ENCODE data around the gene TNS3. TPM values are rescaled to one million over a fixed set of nuclear protein-coding genes. Genes with fewer than 3 reads are reported as not detected.
A peak's percentile ranks its signal among the peaks of the same experiment; 100 is the strongest.

The TNS3 gene
- total RNA-seq, result 174 TPM
- long read RNA-seq, partial matches to known transcripts, result 58 of 228 reads
- long read RNA-seq, other reads (novel, unspliced or antisense), result 169 of 228 reads

- H3K4me1 ChIP-seq, result peaks cover 82% of the 10 kb centered on the region
Observed at GRCh38 chr7:47581804-47582763, at the start of gene TNS3. TNS3 (minus strand) TSS chr7:47582111; CDS start chr7:47439636, 142,475 bp downstream.

GRCh38 chr7:47631711-47632110, 49.8 kb upstream of the TNS3 start:
- no peak for TF ChIP-seq CTCF (IDR thresholded peaks at IDR 0.05)
- ATAC-seq (no peak), DNase-seq (no peak)
- Histone ChIP-seq H3K4me1 (peaks cover 9% of the 10 kb centered on the region), H3K36me3 (no peaks in the 10 kb centered on the region), H3K27ac (no peak overlapping the region), H3K9me3 (no peaks in the 10 kb centered on the region), H3K27me3 (ENCODE audit: low read depth) (no peaks in the 10 kb centered on the region), H3K4me3 (no peak overlapping the region)
- intact Hi-C loops (cut with DNase I), result no loop called here

More at GRCh38 chr7:47581804-47582763, at the start of gene TNS3:
- no peaks in the 10 kb centered on the region for H3K9me3 ChIP-seq
- peak within 1 kb of the TSS; percentile 71 for H3K4me3 ChIP-seq
- TF ChIP-seq CTCF (IDR thresholded peaks at IDR 0.05), result peak; percentile 15
- peak within 1 kb of the TSS; percentile 85 for H3K27ac ChIP-seq
- peak; percentile 68 for DNase-seq
- H3K27me3 ChIP-seq (ENCODE audit: low read depth), result no peaks in the 10 kb centered on the region
- peak; percentile 83 to 84 for ATAC-seq
- no peaks in the 10 kb centered on the region for H3K36me3 ChIP-seq
- intact Hi-C loops (cut with DNase I), result no loop called here

GRCh38 chr7:47627580-47628283, 45.8 kb upstream of the TNS3 start:
- H3K27ac ChIP-seq, result no peak overlapping the region
- intact Hi-C loops (cut with DNase I), result no loop called here

GRCh38 chr7:47625861-47626715, 44.2 kb upstream of the TNS3 start:
- H3K4me1 ChIP-seq, result peaks cover 11% of the 10 kb centered on the region
- ATAC-seq (no peak), DNase-seq (no peak)
- H3K4me3 ChIP-seq, result no peak overlapping the region
- no peaks in the 10 kb centered on the region for H3K36me3 ChIP-seq
- intact Hi-C loops (cut with DNase I), result no loop called here
- H3K9me3 ChIP-seq, result no peaks in the 10 kb centered on the region
- no peaks in the 10 kb centered on the region for H3K27me3 ChIP-seq (ENCODE audit: low read depth)
- H3K27ac ChIP-seq, result no peak overlapping the region
- no peak for TF ChIP-seq CTCF (IDR thresholded peaks at IDR 0.05)

More at GRCh38 chr7:47627580-47628283, 45.8 kb upstream of the TNS3 start:
- Histone ChIP-seq H3K27me3 (ENCODE audit: low read depth) (no peaks in the 10 kb centered on the region), H3K36me3 (no peaks in the 10 kb centered on the region), H3K4me1 (no peaks in the 10 kb centered on the region), H3K9me3 (no peaks in the 10 kb centered on the region), H3K4me3 (no peak overlapping the region)
- no peak for TF ChIP-seq CTCF (IDR thresholded peaks at IDR 0.05)
- DNase-seq (no peak), ATAC-seq (no peak)

- no peak for DNase-seq
- no peaks in the 10 kb centered on the region for H3K9me3 ChIP-seq
- no peaks in the 10 kb centered on the region for H3K36me3 ChIP-seq
- no peaks in the 10 kb centered on the region for H3K27me3 ChIP-seq (ENCODE audit: low read depth)
- intact Hi-C loops (cut with DNase I), result no loop called here
- H3K4me3 ChIP-seq, result no peak overlapping the region
- H3K27ac ChIP-seq, result no peak overlapping the region
- TF ChIP-seq CTCF (IDR thresholded peaks at IDR 0.05), result no peak
- peaks cover 11% of the 10 kb centered on the region for H3K4me1 ChIP-seq
- no peak for ATAC-seq
Observed at GRCh38 chr7:47624689-47625088, 42.8 kb upstream of the TNS3 start.
